Muscle layer of colon (tissue), 2 donors: ENCODE results near the gene TSPAN18.

Source experiments
- H3K27ac ChIP-seq: one replicate; pipeline ENCODE4 v1.7.0; 2013; ENCODE audit warnings: low read depth, mild to moderate bottlenecking, low read length, moderate library complexity
- H3K27me3 ChIP-seq, 2 donors: one replicate each; pipeline ENCODE4 v1.7.0; 2013; ENCODE audit warnings: low read length in 2 of 2, mild to moderate bottlenecking in 2 of 2; ENCODE audit not compliant: insufficient read depth in 2 of 2, control insufficient read depth in 1 of 2
- H3K36me3 ChIP-seq: one replicate; pipeline ENCODE4 v1.7.0; 2013; ENCODE audit warnings: mild to moderate bottlenecking, low read length; ENCODE audit not compliant: insufficient read depth
- H3K4me1 ChIP-seq: one replicate; pipeline ENCODE4 v1.7.0; 2013; ENCODE audit warnings: mild to moderate bottlenecking, low read length; ENCODE audit not compliant: insufficient read depth
- H3K4me3 ChIP-seq, 2 donors: one replicate each; pipeline ENCODE4 v1.7.0; 2013; ENCODE audit warnings: low read length in 2 of 2, low read depth in 1 of 2, mild to moderate bottlenecking in 1 of 2, moderate library complexity in 1 of 2
- H3K9ac ChIP-seq: one replicate; pipeline ENCODE4 v1.7.0; 2013; ENCODE audit warnings: low read length
- H3K9me3 ChIP-seq: one replicate; pipeline ENCODE4 v1.7.0; 2013; ENCODE audit warnings: mild to moderate bottlenecking, low read length
- donor health status: abdominal sarcoma.
- donor health status: Adenocarcinoma of cecum.

TSPAN18 gene

GRCh38 chr11:44880511-44880910 is 153.7 kb downstream of the TSPAN18 start:
- Histone ChIP-seq H3K9ac (no peak overlapping the region), H3K4me3 (no peak overlapping the region), H3K9me3 (no peaks in the 10 kb centered on the region), H3K27ac (no peak overlapping the region), H3K36me3 (no peaks in the 10 kb centered on the region), H3K4me1 (peaks cover 21% of the 10 kb centered on the region), H3K27me3 (no peaks in the 10 kb centered on the region)

GRCh38 chr11:44880953-44881352 is 154.2 kb downstream of the TSPAN18 start:
- peaks cover 26% of the 10 kb centered on the region for H3K4me1 ChIP-seq
- no peaks in the 10 kb centered on the region for H3K9me3 ChIP-seq
- no peaks in the 10 kb centered on the region for H3K36me3 ChIP-seq
- H3K4me3 ChIP-seq = no peak overlapping the region
- H3K9ac ChIP-seq = no peak overlapping the region
- no peaks in the 10 kb centered on the region for H3K27me3 ChIP-seq
- H3K27ac ChIP-seq = no peak overlapping the region

GRCh38 chr11:44883277-44883676 is 156.5 kb downstream of the TSPAN18 start:
- Histone ChIP-seq H3K4me1 (peaks cover 25% of the 10 kb centered on the region), H3K27ac (no peak overlapping the region), H3K36me3 (no peaks in the 10 kb centered on the region), H3K9me3 (no peaks in the 10 kb centered on the region), H3K9ac (no peak overlapping the region), H3K27me3 (no peaks in the 10 kb centered on the region), H3K4me3 (no peak overlapping the region)

- Histone ChIP-seq H3K4me3 (no peak overlapping the region), H3K27ac (no peak overlapping the region), H3K27me3 (no peaks in the 10 kb centered on the region), H3K4me1 (peaks cover 25% of the 10 kb centered on the region), H3K9ac (no peak overlapping the region), H3K9me3 (no peaks in the 10 kb centered on the region), H3K36me3 (no peaks in the 10 kb centered on the region)
Measured at GRCh38 chr11:44884056-44884455, 157.3 kb downstream of the TSPAN18 start.

GRCh38 chr11:44885065-44885810 is 158.5 kb downstream of the TSPAN18 start:
- Histone ChIP-seq H3K36me3 (no peaks in the 10 kb centered on the region), H3K4me1 (peaks cover 25% of the 10 kb centered on the region), H3K4me3 (no peak overlapping the region), H3K9ac (no peak overlapping the region), H3K27me3 (no peaks in the 10 kb centered on the region), H3K27ac (no peak overlapping the region), H3K9me3 (no peaks in the 10 kb centered on the region)

- Histone ChIP-seq H3K4me1 (peaks cover 25% of the 10 kb centered on the region), H3K27me3 (no peaks in the 10 kb centered on the region), H3K4me3 (no peak overlapping the region), H3K9me3 (no peaks in the 10 kb centered on the region), H3K27ac (peak overlapping the region; percentile 29), H3K36me3 (no peaks in the 10 kb centered on the region), H3K9ac (peak overlapping the region; percentile 35)
Measured at GRCh38 chr11:44885919-44886789, 159.4 kb downstream of the TSPAN18 start.

GRCh38 chr11:44886790-44887140 is 160.0 kb downstream of the TSPAN18 start:
- no peak overlapping the region for H3K27ac ChIP-seq
- H3K9me3 ChIP-seq = no peaks in the 10 kb centered on the region
- no peak overlapping the region for H3K4me3 ChIP-seq
- H3K27me3 ChIP-seq = no peaks in the 10 kb centered on the region
- H3K36me3 ChIP-seq = no peaks in the 10 kb centered on the region
- peak overlapping the region; percentile 35 for H3K9ac ChIP-seq
- H3K4me1 ChIP-seq = peaks cover 25% of the 10 kb centered on the region

- Histone ChIP-seq H3K9ac (no peak overlapping the region), H3K27ac (no peak overlapping the region), H3K4me1 (peaks cover 28% of the 10 kb centered on the region), H3K4me3 (no peak overlapping the region), H3K9me3 (no peaks in the 10 kb centered on the region), H3K27me3 (no peaks in the 10 kb centered on the region), H3K36me3 (no peaks in the 10 kb centered on the region)
Measured at GRCh38 chr11:44887636-44888035, 160.9 kb downstream of the TSPAN18 start.

- H3K27ac ChIP-seq = no peak overlapping the region
Measured at GRCh38 chr11:44889266-44889665, 162.5 kb downstream of the TSPAN18 start.

GRCh38 chr11:44892843-44893242 is 166.1 kb downstream of the TSPAN18 start:
- H3K27me3 ChIP-seq = peaks cover 0 to 4% of the 10 kb centered on the region in 2 donors
- no peaks in the 10 kb centered on the region for H3K9me3 ChIP-seq
- H3K4me3 ChIP-seq = no peak overlapping the region
- H3K4me1 ChIP-seq = peaks cover 23% of the 10 kb centered on the region
- no peaks in the 10 kb centered on the region for H3K36me3 ChIP-seq
- peak overlapping the region; percentile 78 for H3K27ac ChIP-seq
- H3K9ac ChIP-seq = peak overlapping the region; percentile 28

More at GRCh38 chr11:44889266-44889665, 162.5 kb downstream of the TSPAN18 start:
- no peak overlapping the region for H3K4me3 ChIP-seq
- H3K9ac ChIP-seq = no peak overlapping the region
- no peaks in the 10 kb centered on the region for H3K36me3 ChIP-seq
- peaks cover 0 to under 1% of the 10 kb centered on the region in 2 donors for H3K27me3 ChIP-seq
- H3K9me3 ChIP-seq = no peaks in the 10 kb centered on the region
- H3K4me1 ChIP-seq = peaks cover 43% of the 10 kb centered on the region

- H3K36me3 ChIP-seq = peaks cover 5% of the 10 kb centered on the region
Measured at GRCh38 chr11:44893308-44893822, 166.6 kb downstream of the TSPAN18 start.

More at GRCh38 chr11:44893308-44893822, 166.6 kb downstream of the TSPAN18 start:
- Histone ChIP-seq H3K4me3 (no peak overlapping the region), H3K27me3 (peaks cover 0 to 4% of the 10 kb centered on the region in 2 donors), H3K9ac (peak overlapping the region; percentile 28), H3K27ac (peak overlapping the region; percentile 78), H3K9me3 (no peaks in the 10 kb centered on the region), H3K4me1 (peaks cover 23% of the 10 kb centered on the region)
